ENCODE data around the gene MEX3D. TPM values are rescaled to one million over a fixed set of nuclear protein-coding genes. Genes with fewer than 3 reads are reported as not detected.

The MEX3D gene
- total RNA-seq, 4 donors from 2014 or later = 21.6 to 64.4 (median 47.5) TPM

GRCh38 chr19:1575323-1576241 lies 7.5 kb upstream of the MEX3D start:
- Histone ChIP-seq H3K36me3 (peaks cover 18 to 45% (median 43%) of the 10 kb centered on the region in 4 donors), H3K4me1 (peaks cover 0 to 10% (median 0%) of the 10 kb centered on the region in 4 donors), H3K27me3 (no peaks in the 10 kb centered on the region), H3K9me3 (no peaks in the 10 kb centered on the region), H3K4me3 (no peak overlapping the region), H3K27ac (replicated peaks in 1 of 4) (no peak overlapping the region)
- WGBS = 87% methylated on average over 15 of the region's 22 CpGs
- intact Hi-C loops (cut with DNase I) = no loop called here
- no peak for TF ChIP-seq POLR2A (IDR thresholded peaks at IDR 0.05; ENCODE audit: low read depth)
- TF ChIP-seq POLR2AphosphoS5 (IDR thresholded peaks at IDR 0.05) = no peak
- no peak for TF ChIP-seq EP300 (IDR thresholded peaks at IDR 0.05)
- TF ChIP-seq, protein P1, sequence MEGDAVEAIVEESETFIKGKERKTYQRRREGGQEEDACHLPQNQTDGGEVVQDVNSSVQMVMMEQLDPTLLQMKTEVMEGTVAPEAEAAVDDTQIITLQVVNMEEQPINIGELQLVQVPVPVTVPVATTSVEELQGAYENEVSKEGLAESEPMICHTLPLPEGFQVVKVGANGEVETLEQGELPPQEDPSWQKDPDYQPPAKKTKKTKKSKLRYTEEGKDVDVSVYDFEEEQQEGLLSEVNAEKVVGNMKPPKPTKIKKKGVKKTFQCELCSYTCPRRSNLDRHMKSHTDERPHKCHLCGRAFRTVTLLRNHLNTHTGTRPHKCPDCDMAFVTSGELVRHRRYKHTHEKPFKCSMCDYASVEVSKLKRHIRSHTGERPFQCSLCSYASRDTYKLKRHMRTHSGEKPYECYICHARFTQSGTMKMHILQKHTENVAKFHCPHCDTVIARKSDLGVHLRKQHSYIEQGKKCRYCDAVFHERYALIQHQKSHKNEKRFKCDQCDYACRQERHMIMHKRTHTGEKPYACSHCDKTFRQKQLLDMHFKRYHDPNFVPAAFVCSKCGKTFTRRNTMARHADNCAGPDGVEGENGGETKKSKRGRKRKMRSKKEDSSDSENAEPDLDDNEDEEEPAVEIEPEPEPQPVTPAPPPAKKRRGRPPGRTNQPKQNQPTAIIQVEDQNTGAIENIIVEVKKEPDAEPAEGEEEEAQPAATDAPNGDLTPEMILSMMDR (IDR thresholded peaks at IDR 0.05) = no peak
- DNase-seq (ENCODE audit: extremely low spot score) = no peak

- 84% methylated on average over 21 of the region's 34 CpGs for WGBS
- intact Hi-C loops (cut with DNase I) = no loop called here
- no peaks in the 10 kb centered on the region for H3K9me3 ChIP-seq
- no peak overlapping the region for H3K4me3 ChIP-seq
- TF ChIP-seq POLR2A (IDR thresholded peaks at IDR 0.05; ENCODE audit: low read depth) (no peak), POLR2AphosphoS5 (IDR thresholded peaks at IDR 0.05) (no peak), EP300 (IDR thresholded peaks at IDR 0.05) (no peak)
- TF ChIP-seq, protein P1 (IDR thresholded peaks at IDR 0.05) = no peak
- no peak for DNase-seq (ENCODE audit: extremely low spot score)
- H3K36me3 ChIP-seq = peaks cover 10 to 34% (median 33%) of the 10 kb centered on the region in 4 donors
- H3K27me3 ChIP-seq = no peaks in the 10 kb centered on the region
- H3K4me1 ChIP-seq = peaks cover 0 to 10% (median 0%) of the 10 kb centered on the region in 4 donors
- H3K27ac ChIP-seq (replicated peaks in 1 of 4) = no peak overlapping the region
These were observed 6.4 kb upstream of the MEX3D start for GRCh38 chr19:1574354-1575136.

- no peaks in the 10 kb centered on the region for H3K9me3 ChIP-seq
- WGBS = 80% methylated on average over 9 of the region's 9 CpGs
- peaks cover 5 to 20% (median 7%) of the 10 kb centered on the region in 4 donors for H3K4me1 ChIP-seq
- H3K27ac ChIP-seq (replicated peaks in 1 of 4) = no peak overlapping the region
- TF ChIP-seq, protein P1 (IDR thresholded peaks at IDR 0.05) = no peak
- TF ChIP-seq POLR2AphosphoS5 (IDR thresholded peaks at IDR 0.05) = no peak
- no peak for TF ChIP-seq EP300 (IDR thresholded peaks at IDR 0.05)
- no peak for TF ChIP-seq POLR2A (IDR thresholded peaks at IDR 0.05; ENCODE audit: low read depth)
- intact Hi-C loops (cut with DNase I) = no loop called here
- no peaks in the 10 kb centered on the region for H3K27me3 ChIP-seq
- peaks cover 5 to 18% (median 17%) of the 10 kb centered on the region in 4 donors for H3K36me3 ChIP-seq
- no peak overlapping the region for H3K4me3 ChIP-seq
- no peak for DNase-seq (ENCODE audit: extremely low spot score)
These were observed 4.7 kb upstream of the MEX3D start for GRCh38 chr19:1572795-1573194.

DNA sequence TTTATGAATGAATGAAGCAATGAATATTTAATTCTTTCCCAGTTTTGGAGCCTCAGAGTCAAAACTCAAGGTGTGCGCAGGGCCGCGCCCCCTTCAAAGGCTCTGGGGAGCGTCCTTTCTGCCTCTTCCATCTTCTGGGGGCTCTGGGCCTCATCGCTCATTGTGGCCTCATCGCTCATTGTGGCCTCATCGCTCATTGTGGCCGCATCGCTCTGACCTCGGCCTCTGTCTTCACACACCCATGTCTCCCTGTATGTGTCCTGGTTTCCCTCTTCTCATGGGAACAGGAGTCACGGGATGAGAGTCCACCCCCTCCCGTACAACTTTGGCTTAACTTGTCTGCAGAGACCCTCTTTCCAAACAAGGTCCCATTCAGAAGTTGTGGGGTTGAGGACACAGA lies 3.2 kb upstream of the MEX3D start:
- Histone ChIP-seq H3K4me1 (peaks cover 8 to 22% (median 17%) of the 10 kb centered on the region in 4 donors), H3K9me3 (no peaks in the 10 kb centered on the region), H3K4me3 (no peak overlapping the region), H3K27ac (replicated peaks in 1 of 4) (no peak overlapping the region), H3K36me3 (peaks cover 0 to 4% (median 3%) of the 10 kb centered on the region in 4 donors), H3K27me3 (no peaks in the 10 kb centered on the region)
- DNase-seq (ENCODE audit: extremely low spot score) = no peak
- intact Hi-C loops (cut with DNase I) = no loop called here
- WGBS = 92% methylated on average over 12 of the region's 12 CpGs
- TF ChIP-seq, protein P1 (IDR thresholded peaks at IDR 0.05) = no peak
- TF ChIP-seq POLR2A (IDR thresholded peaks at IDR 0.05; ENCODE audit: low read depth) (no peak), POLR2AphosphoS5 (IDR thresholded peaks at IDR 0.05) (no peak), EP300 (IDR thresholded peaks at IDR 0.05) (no peak)

All from esophagus muscularis mucosa (tissue), 4 donors.